Naive thymus-derived CD4-positive, alpha-beta T cell (primary cell): ENCODE results near the gene PRLH. TPM values are rescaled to one million over a fixed set of nuclear protein-coding genes. Genes with fewer than 3 reads are reported as not detected.

Source experiments
- ATAC-seq: fragments of 150-1000 bp; cut with Tn5 transposase; 2 replicates; pipeline ENCODE4 v1.10.0; 2021; ENCODE audit warnings: mild to moderate bottlenecking, moderate library complexity
- CTCF ChIA-PET: fragments of 350-600 bp; sonication (Branson Sonifier 250); formaldehyde crosslinking; loops from one replicate; lab custom pipeline; 2021; ENCODE audit warnings: antibody characterized with exemption; lab: Charles Lee
- POLR2A ChIA-PET: fragments of 350-600 bp; sonication (Branson Sonifier 250); formaldehyde crosslinking; loops from one replicate; lab custom pipeline; 2021; ENCODE audit warnings: antibody characterized with exemption, inconsistent platforms; lab: Charles Lee
- DNase-seq, 9 donors: peaks; one replicate each; pipeline versions ENCODE4 v3.0.0 to v3.0.0-alpha.2; 2020 to 2022; ENCODE audit warnings: mixed read lengths in 1 of 9
- H3K27ac ChIP-seq: one replicate; pipeline ENCODE4 v1.7.0; 2013; ENCODE audit warnings: mild to moderate bottlenecking, low read depth, low read length, moderate library complexity
- H3K27me3 ChIP-seq, 2 donors: one replicate each; pipeline ENCODE4 v1.7.0; 2013; ENCODE audit warnings: low read length in 2 of 2, mild to moderate bottlenecking in 2 of 2, moderate library complexity in 2 of 2; ENCODE audit not compliant: control insufficient read depth in 2 of 2, insufficient read depth in 2 of 2
- H3K36me3 ChIP-seq, 3 experiments: 1 replicate in 2 of 3; 2 replicates in 1 of 3; pipeline ENCODE4 v1.7.0; 2013; ENCODE audit warnings: low read length in 3 of 3, mild to moderate bottlenecking in 3 of 3, moderate library complexity in 1 of 3; ENCODE audit not compliant: insufficient read depth in 3 of 3, control insufficient read depth in 2 of 3
- H3K4me1 ChIP-seq, 2 donors: one replicate each; pipeline ENCODE4 v1.7.0; 2013; ENCODE audit warnings: low read length in 2 of 2, mild to moderate bottlenecking in 2 of 2, moderate library complexity in 1 of 2; ENCODE audit not compliant: control insufficient read depth in 2 of 2, insufficient read depth in 2 of 2
- H3K4me3 ChIP-seq: 2 replicates; pipeline ENCODE4 v1.7.0; 2013; ENCODE audit warnings: mild to moderate bottlenecking, low read length
- H3K9me3 ChIP-seq, 3 experiments: 1 replicate in 2 of 3; 2 replicates in 1 of 3; pipeline ENCODE4 v1.7.0; 2013; ENCODE audit warnings: low read length in 3 of 3; ENCODE audit not compliant: control insufficient read depth in 2 of 3
- H3K27ac Mint-ChIP-seq, 9 donors: one replicate each; pipeline ENCODE4 v1.8.0; 2020 to 2022; ENCODE audit warnings: mixed read lengths in 9 of 9, mild to moderate bottlenecking in 8 of 9, moderate library complexity in 5 of 9, inconsistent platforms in 2 of 9
- H3K27me3 Mint-ChIP-seq, 5 donors: one replicate each; pipeline ENCODE4 v1.8.0; 2021 to 2022; ENCODE audit warnings: mixed read lengths in 5 of 5, mild to moderate bottlenecking in 1 of 5
- H3K36me3 Mint-ChIP-seq, 5 donors: one replicate each; pipeline ENCODE4 v1.8.0; 2020 to 2022; ENCODE audit warnings: mixed read lengths in 5 of 5, mild to moderate bottlenecking in 3 of 5, inconsistent platforms in 1 of 5
- H3K4me1 Mint-ChIP-seq, 7 donors: one replicate each; pipeline ENCODE4 v1.8.0; 2020 to 2022; ENCODE audit warnings: mixed read lengths in 7 of 7, mild to moderate bottlenecking in 3 of 7, inconsistent platforms in 1 of 7
- H3K4me3 Mint-ChIP-seq, 10 donors: one replicate each; pipeline ENCODE4 v1.8.0; 2020 to 2022; ENCODE audit warnings: mild to moderate bottlenecking in 10 of 10, mixed read lengths in 10 of 10, moderate library complexity in 6 of 10, inconsistent platforms in 2 of 10
- H3K9me3 Mint-ChIP-seq, 11 donors: one replicate each; pipeline ENCODE4 v1.8.0; 2020 to 2022; ENCODE audit warnings: mixed read lengths in 11 of 11, mild to moderate bottlenecking in 4 of 11, inconsistent platforms in 1 of 11, moderate library complexity in 1 of 11
- intact Hi-C, 2 donors: fragments of 100-400 bp; cut with micrococcal nuclease; formaldehyde crosslinking; loops; one replicate each; pipeline ENCODE4 v1.15.1; 2023
- polyA plus RNA-seq, 2 donors: library from polyadenylated mRNA; unstranded; fragments of 300-500 nt; fragmentation: Illumina TruSeq; gene quantifications; one replicate each; pipeline ENCODE4 v1.2.3, GENCODE V29; 2021
- total RNA-seq, 6 experiments: library from RNA in 5 of 6; stranded (reverse) in 5 of 6; gene quantifications; 1 replicate in 5 of 6; 2 replicates in 1 of 6; pipeline ENCODE4 v1.2.3 and lab custom pipeline; 2021 to 2026

Gene PRLH
- total and polyA plus RNA-seq, 7 experiments from 2014 or later: not detected

- H3K27ac Mint-ChIP-seq: peak overlapping the region in 8 of 9 donors; percentile 68 to 99 (median 81)
- intact Hi-C loops: no loop called here
- Histone ChIP-seq H3K4me1 (peaks cover 3 to 13% of the 10 kb centered on the region in 2 donors), H3K27ac (no peak overlapping the region), H3K9me3 (no peaks in the 10 kb centered on the region), H3K4me3 (no peak overlapping the region), H3K27me3 (no peaks in the 10 kb centered on the region), H3K36me3 (no peaks in the 10 kb centered on the region)
- H3K9me3 Mint-ChIP-seq: peaks cover 0 to 3% (median 0%) of the 10 kb centered on the region in 11 donors
- ATAC-seq (no peak), DNase-seq (no peak)
- H3K27me3 Mint-ChIP-seq: no peaks in the 10 kb centered on the region
- H3K36me3 Mint-ChIP-seq: no peaks in the 10 kb centered on the region
- CTCF ChIA-PET: no interaction called here
- H3K4me1 Mint-ChIP-seq: peaks cover 18 to 29% (median 25%) of the 10 kb centered on the region in 7 donors
- POLR2A ChIA-PET: no interaction called here
- no peak overlapping the region for H3K4me3 Mint-ChIP-seq
Observed at GRCh38 chr2:237598468-237599208, 32.3 kb downstream of the PRLH start.

GRCh38 chr2:237599465-237600110 is 33.2 kb downstream of the PRLH start:
- H3K9me3 ChIP-seq: no peaks in the 10 kb centered on the region
- H3K4me1 ChIP-seq: peaks cover 8 to 16% of the 10 kb centered on the region in 2 donors
- H3K4me3 Mint-ChIP-seq: no peak overlapping the region
- peaks cover 26 to 34% (median 31%) of the 10 kb centered on the region in 7 donors for H3K4me1 Mint-ChIP-seq
- no peak overlapping the region for H3K27ac ChIP-seq
- CTCF ChIA-PET: no interaction called here
- DNase-seq (no peak), ATAC-seq (no peak)
- H3K36me3 ChIP-seq: no peaks in the 10 kb centered on the region
- H3K36me3 Mint-ChIP-seq: no peaks in the 10 kb centered on the region
- intact Hi-C loops: loop anchor here (5.0 to 10.0 kb wide), 2 partner anchors 98 to 175 kb away; no protein-coding TSS in a partner anchor
- H3K27me3 Mint-ChIP-seq: no peaks in the 10 kb centered on the region
- H3K9me3 Mint-ChIP-seq: peaks cover 0 to 3% (median 0%) of the 10 kb centered on the region in 11 donors
- H3K4me3 ChIP-seq: no peak overlapping the region
- peak overlapping the region in 7 of 9 donors; percentile 24 to 99 (median 87) for H3K27ac Mint-ChIP-seq
- no peaks in the 10 kb centered on the region for H3K27me3 ChIP-seq
- POLR2A ChIA-PET: no interaction called here

- intact Hi-C loops: loop anchor here (5.0 to 10.0 kb wide), 2 partner anchors 97 to 176 kb away; no protein-coding TSS in a partner anchor
- ATAC-seq (no peak), DNase-seq (no peak)
- POLR2A ChIA-PET: interaction anchor here (1.3 kb wide), 1 partner anchor 15 kb away, joined by 3 read pairs; no protein-coding TSS in a partner anchor
- H3K27me3 Mint-ChIP-seq: no peaks in the 10 kb centered on the region
- no peaks in the 10 kb centered on the region for H3K36me3 ChIP-seq
- CTCF ChIA-PET: no interaction called here
- no peaks in the 10 kb centered on the region for H3K36me3 Mint-ChIP-seq
- no peaks in the 10 kb centered on the region for H3K27me3 ChIP-seq
- peak overlapping the region in 7 of 9 donors; percentile 24 to 99 (median 97) for H3K27ac Mint-ChIP-seq
- no peaks in the 10 kb centered on the region for H3K9me3 ChIP-seq
- H3K4me1 ChIP-seq: peaks cover 8 to 23% of the 10 kb centered on the region in 2 donors
- H3K27ac ChIP-seq: no peak overlapping the region
- peaks cover 30 to 41% (median 34%) of the 10 kb centered on the region in 7 donors for H3K4me1 Mint-ChIP-seq
- H3K9me3 Mint-ChIP-seq: peaks cover 0 to 3% (median 0%) of the 10 kb centered on the region in 11 donors
- no peak overlapping the region for H3K4me3 Mint-ChIP-seq
- no peak overlapping the region for H3K4me3 ChIP-seq
Observed at GRCh38 chr2:237600205-237600846, 34.0 kb downstream of the PRLH start.

- no peaks in the 10 kb centered on the region for H3K9me3 ChIP-seq
- no peak for DNase-seq
- H3K36me3 ChIP-seq: no peaks in the 10 kb centered on the region
- H3K4me3 ChIP-seq: no peak overlapping the region
- Mint-ChIP-seq H3K27ac (peak overlapping the region in 8 of 9 donors; percentile 81 to 99 (median 96)), H3K27me3 (no peaks in the 10 kb centered on the region), H3K9me3 (peaks cover 0 to 3% (median 0%) of the 10 kb centered on the region in 11 donors), H3K4me1 (peaks cover 27 to 43% (median 38%) of the 10 kb centered on the region in 7 donors), H3K4me3 (no peak overlapping the region), H3K36me3 (no peaks in the 10 kb centered on the region)
- ChIA-PET CTCF (interaction anchor here (0.6 to 1.0 kb wide), 3 partner anchors 9 to 144 kb away, joined by 3 read pairs; no protein-coding TSS in a partner anchor), POLR2A (interaction anchor here (1.1 to 1.3 kb wide), 2 partner anchors 14 to 92 kb away, joined by 3 read pairs; no protein-coding TSS in a partner anchor)
- ATAC-seq: no peak
- intact Hi-C loops: loop anchor here (2.0 to 10.0 kb wide), 5 partner anchors 25 to 177 kb away; partner anchors contain the start of gene LRRFIP1 (in 1 of the 2)
- H3K27ac ChIP-seq: no peak overlapping the region
- no peaks in the 10 kb centered on the region for H3K27me3 ChIP-seq
- H3K4me1 ChIP-seq: peaks cover 8 to 23% of the 10 kb centered on the region in 2 donors
Observed at GRCh38 chr2:237601453-237602116, 35.2 kb downstream of the PRLH start.

GRCh38 chr2:237602409-237602808 is 36.0 kb downstream of the PRLH start:
- no peaks in the 10 kb centered on the region for H3K27me3 ChIP-seq
- DNase-seq (no peak), ATAC-seq (no peak)
- H3K36me3 ChIP-seq: no peaks in the 10 kb centered on the region
- no peaks in the 10 kb centered on the region for H3K9me3 ChIP-seq
- intact Hi-C loops: loop anchor here (2.0 to 10.0 kb wide), 5 partner anchors 24 to 178 kb away; partner anchors contain the start of gene LRRFIP1 (in 1 of the 2)
- no peak overlapping the region for H3K4me3 ChIP-seq
- peaks cover 8 to 23% of the 10 kb centered on the region in 2 donors for H3K4me1 ChIP-seq
- ChIA-PET CTCF (interaction anchor here (0.6 to 1.5 kb wide), 4 partner anchors 16 to 142 kb away, joined by 3 to 7 read pairs (median 4); no protein-coding TSS in a partner anchor), POLR2A (interaction anchor here (0.6 to 2.4 kb wide), 4 partner anchors 10 to 516 kb away, joined by 3 to 6 read pairs (median 3); partner anchors contain the start of gene COPS8)
- H3K27ac ChIP-seq: peak overlapping the region; percentile 4
- H3K4me1 Mint-ChIP-seq: peaks cover 27 to 43% (median 38%) of the 10 kb centered on the region in 7 donors
- no peaks in the 10 kb centered on the region for H3K27me3 Mint-ChIP-seq
- no peaks in the 10 kb centered on the region for H3K36me3 Mint-ChIP-seq
- H3K4me3 Mint-ChIP-seq: peak overlapping the region in 4 of 10 donors; percentile 13 to 85 (median 70)
- H3K9me3 Mint-ChIP-seq: peaks cover 0 to 3% (median 0%) of the 10 kb centered on the region in 11 donors
- H3K27ac Mint-ChIP-seq: peak overlapping the region; percentile 93 to 99 (median 97)
